Osteoblast (primary cell): ENCODE measurements around the gene NOL6. TPM values are rescaled to one million over a fixed set of nuclear protein-coding genes. Genes with fewer than 3 reads are reported as not detected.

ENCODE experiments used
- DNase-seq: peaks from one replicate; pipeline ENCODE4 v3.0.0; 2011; ENCODE audit warnings: low spot score, mixed read lengths; ENCODE audit not compliant: insufficient read length; ENCODE audit errors: missing footprints
- H2AFZ ChIP-seq: 2 replicates; pipeline ENCODE4 v1.6.0; 2011; ENCODE audit warnings: mild to moderate bottlenecking, low read length
- H3K27ac ChIP-seq: 2 replicates; pipeline ENCODE4 v1.5.1; 2011; ENCODE audit warnings: mild to moderate bottlenecking, low read depth, low read length, moderate library complexity
- H3K27me3 ChIP-seq: 2 replicates; pipeline ENCODE4 v1.6.0; 2012; ENCODE audit warnings: mild to moderate bottlenecking, control low read depth, inconsistent platforms, low read length, moderate library complexity; ENCODE audit not compliant: insufficient read depth
- H3K36me3 ChIP-seq: 2 replicates; pipeline ENCODE4 v1.5.1; 2011; ENCODE audit warnings: mild to moderate bottlenecking, low read length, control low read depth, moderate library complexity; ENCODE audit not compliant: insufficient read depth
- H3K4me1 ChIP-seq: 2 replicates; pipeline ENCODE4 v1.5.1; 2011; ENCODE audit warnings: mild to moderate bottlenecking, low read length, control low read depth, moderate library complexity; ENCODE audit not compliant: insufficient read depth
- H3K4me2 ChIP-seq: 2 replicates; pipeline ENCODE4 v1.6.0; 2011; ENCODE audit warnings: mild to moderate bottlenecking, low read length; ENCODE audit not compliant: insufficient read depth
- H3K4me3 ChIP-seq: fragments of 200-600 bp; sonication (generic); 3 replicates; pipeline ENCODE4 v1.5.1; 2012; ENCODE audit warnings: mild to moderate bottlenecking, low read length, inconsistent platforms; ENCODE audit not compliant: insufficient read depth
- H3K79me2 ChIP-seq: 2 replicates; pipeline ENCODE4 v1.6.0; 2012; ENCODE audit warnings: mild to moderate bottlenecking, low read length, control low read depth, inconsistent platforms; ENCODE audit not compliant: insufficient read depth
- H3K9me3 ChIP-seq: 2 replicates; pipeline ENCODE4 v1.5.1; 2011; ENCODE audit warnings: low read depth, low read length, control low read depth
- H4K20me1 ChIP-seq: 2 replicates; pipeline ENCODE4 v1.6.0; 2012; ENCODE audit warnings: mild to moderate bottlenecking, low read length, control low read depth; ENCODE audit not compliant: insufficient read depth
- total RNA-seq: library from RNA; depleted of rRNA; stranded (reverse); fragments of >200 nt; gene quantifications from 2 replicates; pipeline ENCODE4 v1.2.3, GENCODE V29; 2012
- TF ChIP-seq, protein P1 (sequence below): IDR thresholded peaks from 2 replicates; pipeline ENCODE4 v1.5.1; 2011; ENCODE audit warnings: mild to moderate bottlenecking, low read depth, low read length, moderate library complexity; ENCODE audit errors: extremely low read depth

Gene NOL6
- total RNA-seq, 1 donor = 23.5 TPM

DNA sequence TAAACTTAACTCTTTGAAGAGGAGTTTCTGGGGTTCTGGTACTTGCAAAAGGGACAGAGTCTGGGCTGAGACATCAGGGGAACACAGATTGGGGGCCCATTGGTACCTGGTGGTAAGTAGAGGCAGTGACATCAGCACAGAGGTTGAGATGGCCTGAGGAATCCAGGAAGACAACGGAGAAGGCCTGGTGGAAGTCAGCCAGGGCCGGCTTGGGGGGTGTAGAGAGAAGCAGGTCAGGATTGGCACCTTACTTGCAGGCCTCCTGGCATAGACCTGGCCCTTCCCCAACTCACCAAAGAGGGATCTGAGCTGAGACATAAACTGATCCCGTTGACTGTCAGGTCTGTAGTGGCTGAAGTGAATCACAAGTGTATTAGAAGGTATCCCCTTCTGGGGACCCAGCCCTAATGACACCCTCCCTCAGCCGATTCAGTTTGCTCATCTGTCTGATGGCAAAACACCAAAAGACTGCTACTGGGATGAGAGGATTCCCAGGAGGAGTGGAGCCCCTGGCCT lies 5.5 kb downstream of the NOL6 start:
- Histone ChIP-seq H3K27me3 (no peaks in the 10 kb centered on the region), H3K4me2 (no peak overlapping the region), H3K9me3 (no peaks in the 10 kb centered on the region), H3K27ac (no peak overlapping the region), H3K79me2 (peaks cover 24% of the 10 kb centered on the region), H3K4me1 (peaks cover 13% of the 10 kb centered on the region), H4K20me1 (peaks cover 10% of the 10 kb centered on the region), H3K36me3 (peaks cover 85% of the 10 kb centered on the region), H2AFZ (no peak overlapping the region), H3K4me3 (no peak overlapping the region)
- TF ChIP-seq, protein P1, sequence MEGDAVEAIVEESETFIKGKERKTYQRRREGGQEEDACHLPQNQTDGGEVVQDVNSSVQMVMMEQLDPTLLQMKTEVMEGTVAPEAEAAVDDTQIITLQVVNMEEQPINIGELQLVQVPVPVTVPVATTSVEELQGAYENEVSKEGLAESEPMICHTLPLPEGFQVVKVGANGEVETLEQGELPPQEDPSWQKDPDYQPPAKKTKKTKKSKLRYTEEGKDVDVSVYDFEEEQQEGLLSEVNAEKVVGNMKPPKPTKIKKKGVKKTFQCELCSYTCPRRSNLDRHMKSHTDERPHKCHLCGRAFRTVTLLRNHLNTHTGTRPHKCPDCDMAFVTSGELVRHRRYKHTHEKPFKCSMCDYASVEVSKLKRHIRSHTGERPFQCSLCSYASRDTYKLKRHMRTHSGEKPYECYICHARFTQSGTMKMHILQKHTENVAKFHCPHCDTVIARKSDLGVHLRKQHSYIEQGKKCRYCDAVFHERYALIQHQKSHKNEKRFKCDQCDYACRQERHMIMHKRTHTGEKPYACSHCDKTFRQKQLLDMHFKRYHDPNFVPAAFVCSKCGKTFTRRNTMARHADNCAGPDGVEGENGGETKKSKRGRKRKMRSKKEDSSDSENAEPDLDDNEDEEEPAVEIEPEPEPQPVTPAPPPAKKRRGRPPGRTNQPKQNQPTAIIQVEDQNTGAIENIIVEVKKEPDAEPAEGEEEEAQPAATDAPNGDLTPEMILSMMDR = no peak
- DNase-seq = peak; percentile 58

DNA sequence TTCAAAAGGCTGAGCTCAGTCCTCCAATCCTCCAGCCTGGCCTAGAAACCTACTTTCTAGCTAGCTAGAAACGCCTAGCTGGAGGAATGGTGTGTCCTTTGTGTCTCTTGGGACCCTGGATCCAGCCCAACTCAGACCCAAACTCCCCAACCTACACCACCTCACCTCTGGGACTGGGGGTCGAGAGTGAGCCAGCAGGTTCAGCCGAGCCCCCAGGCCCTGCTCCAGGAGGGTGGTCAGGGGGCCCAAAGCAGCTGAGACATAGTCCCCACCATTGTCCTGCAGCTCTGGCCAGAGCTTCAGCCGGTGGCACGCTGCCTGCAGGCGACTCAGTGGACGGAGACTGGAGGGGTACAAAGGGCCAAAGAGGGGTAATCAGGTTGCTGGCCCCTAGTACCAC lies 6.2 kb downstream of the NOL6 start:
- Histone ChIP-seq H3K4me2 (no peak overlapping the region), H3K4me3 (no peak overlapping the region), H4K20me1 (peaks cover 11% of the 10 kb centered on the region), H3K36me3 (peaks cover 91% of the 10 kb centered on the region), H3K79me2 (peaks cover 17% of the 10 kb centered on the region), H3K4me1 (peaks cover 9% of the 10 kb centered on the region), H3K27me3 (no peaks in the 10 kb centered on the region), H2AFZ (no peak overlapping the region), H3K9me3 (no peaks in the 10 kb centered on the region), H3K27ac (no peak overlapping the region)
- TF ChIP-seq, protein P1 = no peak
- DNase-seq = peak; percentile 27

DNA sequence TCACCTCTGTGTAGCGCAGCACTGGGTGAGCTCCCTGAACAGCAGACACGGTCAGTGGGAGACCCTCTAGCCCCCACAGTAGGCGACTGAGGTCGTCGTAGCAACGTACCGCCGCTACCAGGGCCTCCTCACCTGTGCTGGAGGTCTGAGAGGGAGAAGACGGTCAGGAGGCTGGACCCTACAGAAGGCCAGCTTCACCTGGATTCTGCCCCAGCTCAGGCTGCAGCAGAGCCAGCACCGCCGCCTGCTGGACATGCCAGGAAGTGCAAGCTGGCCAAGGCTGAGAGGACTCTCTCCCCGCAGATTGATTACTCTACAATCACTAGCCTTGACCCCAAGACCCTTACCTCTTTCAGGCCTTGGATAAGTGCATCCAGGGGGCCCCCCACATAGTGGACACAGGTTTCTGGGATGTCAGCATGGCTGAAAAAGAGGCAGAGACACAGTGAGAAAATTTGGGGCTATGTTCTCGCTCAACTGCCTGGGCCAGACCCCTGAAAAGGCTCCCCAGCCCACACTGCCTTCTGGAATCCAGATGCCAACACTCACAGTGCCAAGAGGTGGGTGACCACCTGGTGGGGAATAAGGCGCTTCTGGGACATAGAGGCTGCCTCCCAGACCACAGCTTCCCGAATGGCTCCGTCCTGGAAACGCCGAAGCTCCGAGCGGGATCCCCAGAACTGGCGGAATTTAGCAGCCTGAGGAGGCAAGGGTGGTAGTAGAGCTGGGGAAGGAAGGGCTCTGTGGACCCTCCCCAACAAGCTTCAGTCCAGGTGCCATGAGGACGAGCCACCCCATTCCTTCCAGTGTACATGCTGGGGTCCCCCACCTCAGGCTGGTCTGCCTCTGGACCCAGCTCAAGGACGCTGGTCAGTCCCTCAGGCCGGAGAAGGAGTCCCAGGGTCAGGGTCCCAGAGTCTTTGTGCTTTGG lies 6.9 kb downstream of the NOL6 start:
- Histone ChIP-seq H3K4me1 (peaks cover 2% of the 10 kb centered on the region), H3K27ac (no peak overlapping the region), H3K4me2 (no peak overlapping the region), H3K27me3 (no peaks in the 10 kb centered on the region), H3K9me3 (no peaks in the 10 kb centered on the region), H3K36me3 (peaks cover 93% of the 10 kb centered on the region), H3K79me2 (peaks cover 10% of the 10 kb centered on the region), H2AFZ (no peak overlapping the region), H3K4me3 (no peak overlapping the region), H4K20me1 (peaks cover 7% of the 10 kb centered on the region)
- peak; percentile 94 for DNase-seq
- TF ChIP-seq, protein P1 = peak; percentile 96
